Natural killer cell (primary cell): Measurements from ENCODE around the gene RNASE12. TPM values are rescaled to one million over a fixed set of nuclear protein-coding genes. Genes with fewer than 3 reads are reported as not detected.
"Not testable (repeated sequence)": the region's sequence is repeated elsewhere in the genome, so short reads cannot be mapped to it uniquely, and the experiment has no call there.

ENCODE experiments used
- ATAC-seq, 3 donors: fragments of 150-1000 bp in 2 of 3; fragments of 200-7000 bp in 1 of 3; cut with Tn5 transposase; 1 replicate in 1 of 3; 2 replicates in 2 of 3; pipeline ENCODE4 v1.10.0; 2021; ENCODE audit warnings: mild to moderate bottlenecking in 2 of 3, moderate library complexity in 2 of 3
- DNase-seq, 2 donors: peaks; one replicate each; pipeline versions ENCODE4 v3.0.0 to v3.0.0-alpha.2; 2013 to 2021; ENCODE audit warnings: mixed read lengths in 1 of 2
- H3K27ac ChIP-seq: one replicate; pipeline ENCODE4 v1.5.1; 2013; ENCODE audit warnings: mild to moderate bottlenecking, low read length
- H3K27me3 ChIP-seq: one replicate; pipeline ENCODE4 v1.6.1; 2013; ENCODE audit warnings: low read length; ENCODE audit not compliant: control insufficient read depth, insufficient read depth
- H3K36me3 ChIP-seq: one replicate; pipeline ENCODE4 v1.6.1; 2013; ENCODE audit warnings: low read length; ENCODE audit not compliant: control insufficient read depth, insufficient read depth
- H3K4me1 ChIP-seq: one replicate; pipeline ENCODE4 v1.6.1; 2013; ENCODE audit warnings: low read length; ENCODE audit not compliant: control insufficient read depth, insufficient read depth
- H3K4me3 ChIP-seq: one replicate; pipeline ENCODE4 v1.5.1; 2013; ENCODE audit warnings: low read length
- H3K9me3 ChIP-seq: one replicate; pipeline ENCODE4 v1.6.1; 2013; ENCODE audit warnings: low read length; ENCODE audit not compliant: control insufficient read depth, insufficient read depth
- H3K27ac Mint-ChIP-seq, 2 donors: one replicate each; pipeline ENCODE4 v1.8.0; 2022; ENCODE audit warnings: mild to moderate bottlenecking in 2 of 2, mixed read lengths in 2 of 2, moderate library complexity in 1 of 2
- H3K27me3 Mint-ChIP-seq, 2 donors: one replicate each; pipeline ENCODE4 v1.8.0; 2022; ENCODE audit warnings: low read depth in 2 of 2, mixed read lengths in 2 of 2
- H3K36me3 Mint-ChIP-seq: one replicate; pipeline ENCODE4 v1.8.0; 2022; ENCODE audit warnings: mixed read lengths
- H3K4me1 Mint-ChIP-seq, 2 donors: one replicate each; pipeline ENCODE4 v1.8.0; 2022; ENCODE audit warnings: mixed read lengths in 2 of 2
- H3K4me3 Mint-ChIP-seq: one replicate; pipeline ENCODE4 v1.8.0; 2022; ENCODE audit warnings: mild to moderate bottlenecking, moderate library complexity, mixed read lengths
- H3K9me3 Mint-ChIP-seq, 2 donors: one replicate each; pipeline ENCODE4 v1.8.0; 2022; ENCODE audit warnings: mixed read lengths in 2 of 2
- WGBS: methylation state at CpG from one replicate; pipeline ENCODE4 v1.1.7; 2013; ENCODE audit warnings: missing lambda C conversion rate; ENCODE audit not compliant: insufficient coverage; 5-methylcytosine and 5-hydroxymethylcytosine counted together
- intact Hi-C: fragments of 100-400 bp; cut with micrococcal nuclease; formaldehyde crosslinking; loops from one replicate; pipeline ENCODE4 v1.14.2; 2022
- total RNA-seq, 4 donors: library from RNA; stranded (reverse); fragments of 120-200 nt in 1 of 4; gene quantifications; one replicate each; pipeline versions ENCODE4 v1.2.3 to v1.2.4, GENCODE V29; 2013 to 2022
- TF ChIP-seq, protein P1 (sequence below): fragments of 200-600 bp; IDR thresholded peaks from one replicate; pipeline ENCODE4 v1.8.0; 2022; ENCODE audit warnings: antibody characterized with exemption

Gene RNASE12
- total RNA-seq, 3 donors from 2014 or later (not counting 1 experiment from before 2014, with no cell fraction given): not detected

DNA sequence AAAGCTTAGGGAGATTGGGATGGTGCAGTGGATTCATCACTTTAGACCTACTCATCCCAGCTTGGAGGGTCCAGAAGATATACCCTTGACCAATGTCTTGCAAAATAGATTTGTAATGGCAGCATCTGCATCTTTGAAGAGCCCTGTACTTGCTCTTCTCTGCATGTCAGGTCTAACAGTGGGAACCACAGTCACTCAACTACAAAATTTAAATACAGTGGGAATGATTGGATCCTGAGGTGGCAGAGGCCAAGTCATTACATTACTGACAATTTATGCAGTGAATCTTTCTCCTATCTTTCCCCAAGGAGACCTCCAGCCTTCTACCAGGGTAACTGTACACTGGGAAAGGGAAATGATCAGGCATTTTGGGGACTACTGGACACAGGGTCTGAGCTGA is 22.1 kb downstream of the RNASE12 start:
- no peak overlapping the region for H3K4me3 Mint-ChIP-seq
- H3K27me3 Mint-ChIP-seq: no peaks in the 10 kb centered on the region
- H3K4me3 ChIP-seq: no peak overlapping the region
- TF ChIP-seq, protein P1, sequence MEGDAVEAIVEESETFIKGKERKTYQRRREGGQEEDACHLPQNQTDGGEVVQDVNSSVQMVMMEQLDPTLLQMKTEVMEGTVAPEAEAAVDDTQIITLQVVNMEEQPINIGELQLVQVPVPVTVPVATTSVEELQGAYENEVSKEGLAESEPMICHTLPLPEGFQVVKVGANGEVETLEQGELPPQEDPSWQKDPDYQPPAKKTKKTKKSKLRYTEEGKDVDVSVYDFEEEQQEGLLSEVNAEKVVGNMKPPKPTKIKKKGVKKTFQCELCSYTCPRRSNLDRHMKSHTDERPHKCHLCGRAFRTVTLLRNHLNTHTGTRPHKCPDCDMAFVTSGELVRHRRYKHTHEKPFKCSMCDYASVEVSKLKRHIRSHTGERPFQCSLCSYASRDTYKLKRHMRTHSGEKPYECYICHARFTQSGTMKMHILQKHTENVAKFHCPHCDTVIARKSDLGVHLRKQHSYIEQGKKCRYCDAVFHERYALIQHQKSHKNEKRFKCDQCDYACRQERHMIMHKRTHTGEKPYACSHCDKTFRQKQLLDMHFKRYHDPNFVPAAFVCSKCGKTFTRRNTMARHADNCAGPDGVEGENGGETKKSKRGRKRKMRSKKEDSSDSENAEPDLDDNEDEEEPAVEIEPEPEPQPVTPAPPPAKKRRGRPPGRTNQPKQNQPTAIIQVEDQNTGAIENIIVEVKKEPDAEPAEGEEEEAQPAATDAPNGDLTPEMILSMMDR: no peak
- DNase-seq: no peak
- peaks cover 6% of the 10 kb centered on the region in 2 donors for H3K4me1 Mint-ChIP-seq
- H3K36me3 Mint-ChIP-seq: no peaks in the 10 kb centered on the region
- H3K27me3 ChIP-seq: no peaks in the 10 kb centered on the region
- no peak for ATAC-seq
- intact Hi-C loops: no loop called here
- H3K9me3 Mint-ChIP-seq: peaks cover 0 to 2% of the 10 kb centered on the region in 2 donors
- H3K36me3 ChIP-seq: no peaks in the 10 kb centered on the region
- peaks cover 5% of the 10 kb centered on the region for H3K9me3 ChIP-seq
- no peaks in the 10 kb centered on the region for H3K4me1 ChIP-seq
- H3K27ac ChIP-seq: no peak overlapping the region
- H3K27ac Mint-ChIP-seq: no peak overlapping the region

DNA sequence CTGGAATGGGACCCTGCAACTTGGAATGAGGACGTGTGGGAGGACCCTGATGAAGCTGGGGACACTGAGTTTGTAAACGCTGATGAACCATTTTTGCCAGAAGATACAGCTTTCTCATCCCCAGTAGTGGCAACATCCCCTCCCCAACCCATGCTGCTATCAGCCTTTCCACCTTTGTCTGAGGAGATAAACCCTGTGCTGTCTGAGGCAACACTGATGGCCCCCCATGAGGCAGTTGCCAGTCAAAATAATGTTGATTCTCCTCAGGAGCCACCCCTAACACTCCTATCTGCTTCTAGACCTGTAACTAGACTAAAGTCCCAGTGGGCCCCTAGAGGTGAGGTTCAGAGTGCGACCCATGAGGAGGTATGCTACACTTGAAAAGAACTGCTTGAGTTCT is 22.8 kb downstream of the RNASE12 start:
- H3K4me1 Mint-ChIP-seq: peaks cover 6% of the 10 kb centered on the region in 2 donors
- ATAC-seq (no peak), DNase-seq (no peak)
- intact Hi-C loops: no loop called here
- H3K9me3 ChIP-seq: peaks cover 5% of the 10 kb centered on the region
- H3K27me3 ChIP-seq: no peaks in the 10 kb centered on the region
- no peak overlapping the region for H3K27ac ChIP-seq
- H3K27ac Mint-ChIP-seq: no peak overlapping the region
- TF ChIP-seq, protein P1: no peak
- peaks cover 0 to 2% of the 10 kb centered on the region in 2 donors for H3K9me3 Mint-ChIP-seq
- H3K36me3 ChIP-seq: no peaks in the 10 kb centered on the region
- H3K4me3 ChIP-seq: no peak overlapping the region
- H3K36me3 Mint-ChIP-seq: no peaks in the 10 kb centered on the region
- no peaks in the 10 kb centered on the region for H3K4me1 ChIP-seq
- WGBS: 92% methylated on average over 3 of the region's 3 CpGs
- H3K27me3 Mint-ChIP-seq: no peaks in the 10 kb centered on the region
- H3K4me3 Mint-ChIP-seq: no peak overlapping the region

DNA sequence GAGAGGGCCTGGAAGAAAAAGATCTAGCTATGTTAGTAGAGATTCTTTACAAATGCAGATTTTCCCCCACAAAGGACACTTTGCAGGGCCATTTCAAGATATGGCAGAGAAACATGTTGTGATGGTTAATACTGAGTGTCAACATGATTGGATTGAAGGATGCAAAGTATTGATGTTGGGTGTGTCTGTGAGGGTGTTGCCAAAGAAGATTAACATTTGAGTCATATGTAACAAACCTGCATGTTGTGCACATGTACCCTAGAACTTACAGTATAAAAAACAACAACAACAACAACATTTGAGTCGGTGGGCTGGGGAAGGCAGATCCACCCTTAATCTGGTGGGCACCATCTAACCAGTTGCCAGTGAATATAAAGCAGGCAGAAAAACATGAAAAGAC is 24.0 kb downstream of the RNASE12 start:
- intact Hi-C loops, H3K4me1 ChIP-seq, DNase-seq, H3K27me3 ChIP-seq, H3K36me3 Mint-ChIP-seq, H3K4me3 Mint-ChIP-seq, H3K27ac Mint-ChIP-seq, H3K9me3 ChIP-seq, H3K9me3 Mint-ChIP-seq, H3K27me3 Mint-ChIP-seq, ATAC-seq, H3K36me3 ChIP-seq, H3K4me3 ChIP-seq, H3K27ac ChIP-seq, H3K4me1 Mint-ChIP-seq: not testable (repeated sequence)
- 100% methylated on average over 1 of the region's 1 CpG for WGBS

DNA sequence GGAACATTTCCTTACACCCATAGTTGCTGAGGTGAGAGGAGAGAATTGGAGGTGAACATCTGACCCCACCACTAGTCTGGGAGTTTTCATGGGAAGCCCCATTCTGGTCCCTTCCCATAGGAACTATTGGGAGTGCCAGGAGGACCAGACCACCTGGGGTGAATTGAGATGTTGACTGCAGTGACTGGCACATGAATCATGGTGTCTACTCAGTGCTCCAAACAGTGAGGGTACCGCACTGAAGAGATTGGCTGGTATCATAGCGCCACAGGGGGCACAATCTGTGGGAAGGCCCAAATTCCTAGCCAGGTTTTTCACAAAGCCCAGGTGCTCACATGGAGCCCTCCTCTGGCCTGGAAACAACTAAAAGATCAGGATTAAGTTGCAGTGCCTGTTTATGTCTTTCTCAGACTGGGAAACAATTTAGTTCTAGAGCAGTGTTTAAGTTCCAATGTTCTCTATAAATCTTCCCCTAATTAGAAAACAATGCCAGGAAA is 26.6 kb downstream of the RNASE12 start:
- no peak overlapping the region for H3K4me3 ChIP-seq
- H3K4me3 Mint-ChIP-seq: no peak overlapping the region
- TF ChIP-seq, protein P1: no peak
- intact Hi-C loops: no loop called here
- H3K9me3 ChIP-seq: peaks cover 5% of the 10 kb centered on the region
- H3K36me3 ChIP-seq: no peaks in the 10 kb centered on the region
- H3K9me3 Mint-ChIP-seq: peaks cover 0 to 2% of the 10 kb centered on the region in 2 donors
- 95% methylated on average over 2 of the region's 2 CpGs for WGBS
- no peaks in the 10 kb centered on the region for H3K36me3 Mint-ChIP-seq
- H3K27ac ChIP-seq: no peak overlapping the region
- ATAC-seq (no peak), DNase-seq (no peak)
- no peaks in the 10 kb centered on the region for H3K27me3 ChIP-seq
- H3K27me3 Mint-ChIP-seq: peaks cover 0 to 5% of the 10 kb centered on the region in 2 donors
- no peak overlapping the region for H3K27ac Mint-ChIP-seq
- H3K4me1 Mint-ChIP-seq: no peaks in the 10 kb centered on the region
- no peaks in the 10 kb centered on the region for H3K4me1 ChIP-seq
